HG02870 (cell line): Measurements from ENCODE around the gene TBPL2.
"Not testable (repeated sequence)": the region's sequence is repeated elsewhere in the genome, so short reads cannot be mapped to it uniquely, and the experiment has no call there.

ENCODE experiments used
- ATAC-seq: cut with Tn5 transposase; IDR thresholded peaks from one replicate; pipeline ENCODE4 v1.9.1; 2021; ENCODE audit warnings: mild to moderate bottlenecking, moderate library complexity; ENCODE audit not compliant: unreplicated experiment

TBPL2 gene

GRCh38 chr14:55440385-55440784 lies at the start of gene TBPL2:
Gene TBPL2 (minus strand): TSS chr14:55440616. CDS start chr14:55440449, 167 bp downstream.
- no peak for ATAC-seq

GRCh38 chr14:55488204-55488603 lies 47.8 kb upstream of the TBPL2 start:
- no peak for ATAC-seq

GRCh38 chr14:55482936-55483605 lies 42.7 kb upstream of the TBPL2 start:
- no peak for ATAC-seq

GRCh38 chr14:55481769-55482168 lies 41.4 kb upstream of the TBPL2 start:
- no peak for ATAC-seq

- ATAC-seq: no peak
Observed at GRCh38 chr14:55477680-55478079, 37.3 kb upstream of the TBPL2 start.

- ATAC-seq: not testable (repeated sequence)
Observed at GRCh38 chr14:55476448-55476847, 36.0 kb upstream of the TBPL2 start.

- no peak for ATAC-seq
Observed at GRCh38 chr14:55473786-55474185, 33.4 kb upstream of the TBPL2 start.

GRCh38 chr14:55470025-55470424 lies 29.6 kb upstream of the TBPL2 start:
- ATAC-seq: no peak

GRCh38 chr14:55467307-55467706 lies 26.9 kb upstream of the TBPL2 start:
- no peak for ATAC-seq

- ATAC-seq: peak; percentile 92
Observed at GRCh38 chr14:55458800-55459515, 18.5 kb upstream of the TBPL2 start.

- no peak for ATAC-seq
Observed at GRCh38 chr14:55457496-55457895, 17.1 kb upstream of the TBPL2 start.

- not testable (repeated sequence) for ATAC-seq
Observed at GRCh38 chr14:55456411-55456810, 16.0 kb upstream of the TBPL2 start.

- no peak for ATAC-seq
Observed at GRCh38 chr14:55454264-55455002, 14.0 kb upstream of the TBPL2 start.

GRCh38 chr14:55451950-55452349 lies 11.5 kb upstream of the TBPL2 start:
- no peak for ATAC-seq

- no peak for ATAC-seq
Observed at GRCh38 chr14:55451398-55451797, 11.0 kb upstream of the TBPL2 start.

GRCh38 chr14:55450987-55451386 lies 10.6 kb upstream of the TBPL2 start:
- no peak for ATAC-seq

GRCh38 chr14:55450539-55450938 lies 10.1 kb upstream of the TBPL2 start:
- ATAC-seq: no peak

GRCh38 chr14:55450124-55450523 lies 9.7 kb upstream of the TBPL2 start:
- no peak for ATAC-seq

GRCh38 chr14:55449116-55449515 lies 8.7 kb upstream of the TBPL2 start:
- no peak for ATAC-seq

GRCh38 chr14:55448141-55448614 lies 7.8 kb upstream of the TBPL2 start:
- ATAC-seq: no peak

GRCh38 chr14:55446833-55447232 lies 6.4 kb upstream of the TBPL2 start:
- no peak for ATAC-seq
